HEK293T (cell line): ENCODE results near the gene DIPK1A.

Source experiments
- FOXK2 ChIP-seq: fragments of 450-650 bp; IDR thresholded peaks from 2 replicates; pipeline ENCODE4 v1.6.1; 2016; ENCODE audit warnings: mild to moderate bottlenecking
- FOXM1 ChIP-seq: fragments of 450-650 bp; IDR thresholded peaks from 2 replicates; pipeline ENCODE4 v1.6.1; 2017; ENCODE audit warnings: mild to moderate bottlenecking, borderline replicate concordance
- LEF1 ChIP-seq: fragments of 450-650 bp; IDR thresholded peaks from 2 replicates; pipeline ENCODE4 v1.6.1; 2017; ENCODE audit warnings: mild to moderate bottlenecking, borderline replicate concordance
- NFRKB ChIP-seq: fragments of 450-650 bp; IDR thresholded peaks from 2 replicates; pipeline ENCODE4 v1.6.1; 2016; ENCODE audit warnings: mild to moderate bottlenecking, moderate library complexity
- PKNOX1 ChIP-seq: fragments of 450-650 bp; IDR thresholded peaks from 2 replicates; pipeline ENCODE4 v1.6.1; 2016
- SP1 ChIP-seq: fragments of 450-650 bp; IDR thresholded peaks from 2 replicates; pipeline ENCODE4 v1.6.1; 2017
- TARDBP ChIP-seq: fragments of 450-650 bp; IDR thresholded peaks from 2 replicates; pipeline ENCODE4 v1.6.1; 2016

DNA sequence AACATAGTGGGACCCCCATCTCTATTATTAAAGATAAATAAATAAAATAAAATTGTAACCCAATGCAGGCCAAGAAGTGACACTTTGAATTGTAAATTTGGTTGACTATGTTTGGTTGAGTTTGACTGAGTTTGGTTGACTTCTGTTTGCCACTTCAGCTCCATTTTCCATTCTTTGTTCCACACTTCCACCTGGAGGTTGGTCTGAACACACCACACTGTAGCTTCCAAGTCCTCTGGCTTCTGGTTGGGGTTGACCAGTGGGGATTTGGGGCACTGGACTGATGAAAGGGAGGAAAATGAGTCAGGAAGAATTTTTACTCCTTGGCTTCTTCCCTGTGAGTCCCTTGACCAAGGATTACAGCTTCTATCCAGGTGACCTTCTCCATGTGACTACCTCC lies 40.6 kb upstream of the DIPK1A start:
- TF ChIP-seq LEF1 (no peak), SP1 (no peak), PKNOX1 (no peak), NFRKB (no peak), FOXK2 (no peak), FOXM1 (no peak), TARDBP (no peak)
